Omental fat pad (tissue), 4 donors: ENCODE measurements around the gene CTBP2. TPM values are rescaled to one million over a fixed set of nuclear protein-coding genes. Genes with fewer than 3 reads are reported as not detected.
A peak's percentile ranks its signal among the peaks of the same experiment; 100 is the strongest.

Experiments
- ATAC-seq: fragments of 150-250 bp; one replicate; pipeline ENCODE4 v1.9.1; 2016; ENCODE audit warnings: mild to moderate bottlenecking, moderate library complexity; ENCODE audit not compliant: low FRiP score
- DNase-seq: peaks from one replicate; pipeline ENCODE4 v3.0.0-alpha.2; 2019; ENCODE audit warnings: low spot score
- CTCF ChIP-seq, 3 donors: fragments of 450-650 bp; IDR thresholded peaks; one replicate each; pipeline ENCODE4 v1.5.1; 2016 to 2017; ENCODE audit warnings: antibody characterized with exemption in 3 of 3, mild to moderate bottlenecking in 3 of 3, moderate library complexity in 2 of 3
- total RNA-seq, 4 donors: library from RNA; depleted of rRNA; stranded (reverse); fragments of >200 nt; gene quantifications; one replicate each; pipeline ENCODE4 v1.1.0, GENCODE V29; 2016

CTBP2 gene
- total RNA-seq, 4 donors from 2014 or later = 29.4 to 58.6 (median 46.2) TPM

- DNase-seq = no peak
- no peak for TF ChIP-seq CTCF (IDR thresholded peaks at IDR 0.05)
- peak; percentile 39 for ATAC-seq
These were observed 53.8 kb downstream of the CTBP2 start for GRCh38 chr10:125106586-125106985.

DNA sequence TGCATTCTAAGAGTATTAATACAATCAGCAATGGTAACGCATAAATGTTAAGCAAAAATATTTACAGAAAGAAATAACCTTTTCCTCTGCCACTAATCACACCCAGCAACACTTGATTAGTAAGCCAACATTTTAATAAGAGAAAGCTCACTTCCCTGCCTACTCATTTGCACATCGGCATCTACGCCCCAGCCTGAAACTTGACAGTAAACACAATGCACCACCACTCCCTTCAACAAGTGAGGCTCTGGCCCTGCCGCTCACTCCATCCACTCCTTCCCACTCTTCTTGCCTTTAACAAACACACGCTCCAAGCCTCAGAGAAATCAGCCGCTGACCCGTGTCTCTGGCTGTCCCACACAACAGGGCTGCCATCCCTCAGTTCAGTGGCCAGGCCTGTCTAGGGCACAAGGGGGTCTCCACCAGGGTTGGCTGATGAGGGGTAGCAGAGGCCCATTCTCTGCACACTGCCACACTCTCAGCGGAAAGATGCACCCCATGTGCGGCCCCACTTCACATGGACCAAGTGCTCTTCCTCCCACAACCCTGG, 54.6 kb downstream of the CTBP2 start:
- ATAC-seq = no peak
- no peak for TF ChIP-seq CTCF (IDR thresholded peaks at IDR 0.05)
- no peak for DNase-seq

- TF ChIP-seq CTCF (IDR thresholded peaks at IDR 0.05) = no peak
- DNase-seq (no peak), ATAC-seq (no peak)
These were observed 55.2 kb downstream of the CTBP2 start for GRCh38 chr10:125105155-125105554.

- DNase-seq (no peak), ATAC-seq (no peak)
- no peak for TF ChIP-seq CTCF (IDR thresholded peaks at IDR 0.05)
These were observed 55.8 kb downstream of the CTBP2 start for GRCh38 chr10:125104559-125104958.

GRCh38 chr10:125103924-125104323, 56.4 kb downstream of the CTBP2 start:
- no peak for DNase-seq
- ATAC-seq = no peak
- no peak for TF ChIP-seq CTCF (IDR thresholded peaks at IDR 0.05)

- no peak for TF ChIP-seq CTCF (IDR thresholded peaks at IDR 0.05)
- ATAC-seq (no peak), DNase-seq (no peak)
These were observed 56.9 kb downstream of the CTBP2 start for GRCh38 chr10:125103466-125103865.

DNA sequence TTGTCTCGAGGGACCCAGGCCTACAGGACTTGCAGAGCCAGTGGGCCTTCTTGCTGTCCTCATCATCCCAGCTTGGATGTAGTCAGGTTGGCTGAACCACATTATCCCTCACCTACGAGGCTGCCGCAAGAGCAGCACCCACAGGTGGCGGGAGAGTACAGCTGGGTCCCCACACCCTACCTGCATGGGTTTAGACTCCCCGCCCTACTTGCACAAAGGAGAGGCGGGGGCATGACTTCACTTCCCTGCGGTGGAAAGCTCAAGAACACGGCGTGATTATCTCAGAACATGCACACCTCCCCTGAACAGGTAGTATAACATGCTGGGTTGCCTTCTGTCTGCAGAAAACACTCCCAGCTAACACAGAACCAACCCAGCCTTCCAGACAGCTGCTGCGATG, 57.5 kb downstream of the CTBP2 start:
- ATAC-seq = no peak
- TF ChIP-seq CTCF (IDR thresholded peaks at IDR 0.05) = no peak
- no peak for DNase-seq
